ENCODE measurements around the gene CRHR1. TPM values are rescaled to one million over a fixed set of nuclear protein-coding genes. Genes with fewer than 3 reads are reported as not detected.

The CRHR1 gene
- total and polyA plus RNA-seq, 2 of the 4 experiments (the other 2 are of a cell fraction), result not detected

DNA sequence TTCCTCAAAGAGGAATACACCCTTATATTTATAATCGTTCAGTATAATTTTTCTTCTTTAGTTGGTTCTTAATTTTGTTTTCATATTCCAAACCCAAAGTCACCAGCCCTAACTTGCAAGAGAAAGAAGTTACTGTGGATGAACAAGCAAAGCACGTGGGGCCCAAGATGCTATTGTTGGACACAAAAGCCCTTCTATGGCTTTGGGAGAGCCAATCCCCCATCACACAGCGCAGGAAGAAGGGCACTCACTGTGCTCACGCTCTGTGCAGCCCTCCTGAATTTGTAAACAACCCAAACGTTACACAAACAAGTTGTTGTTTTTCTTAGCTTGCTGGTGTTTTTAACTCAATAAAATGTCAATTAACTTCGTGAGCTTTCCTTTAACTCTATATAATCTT is 83.1 kb downstream of the CRHR1 start:
- Histone ChIP-seq H3K4me2 (ENCODE audit: low read depth, low read length) (no peak overlapping the region), H3K9me1 (ENCODE audit: insufficient read depth, low read length) (no peaks in the 10 kb centered on the region), H3K4me1 (ENCODE audit: control insufficient read depth, insufficient read depth, low read length) (no peaks in the 10 kb centered on the region), H3K18ac (ENCODE audit: low read depth, low read length) (no peak overlapping the region), H4K5ac (ENCODE audit: low read depth, low read length) (no peak overlapping the region), H3K56ac (ENCODE audit: extremely low read depth, insufficient read depth, low read length) (no peak overlapping the region), H3K23ac (ENCODE audit: low read depth, low read length) (no peak overlapping the region), H2AFZ (replicated peaks; ENCODE audit: low read length, poor library complexity) (no peak overlapping the region), H2AK9ac (replicated peaks; ENCODE audit: low read depth, low read length, poor library complexity) (no peak overlapping the region), H2BK120ac (ENCODE audit: low read depth, low read length) (no peak overlapping the region), H3K4me3 (ENCODE audit: insufficient read depth, low read depth, low read length) (no peak overlapping the region), H2BK20ac (ENCODE audit: low read depth, low read length) (no peak overlapping the region), H2BK15ac (ENCODE audit: low read depth, low read length) (no peak overlapping the region), H4K91ac (ENCODE audit: insufficient read depth, low read depth, low read length) (no peak overlapping the region), H3K9me3 (ENCODE audit: control insufficient read depth, insufficient read depth, low read length) (no peaks in the 10 kb centered on the region), H4K20me1 (ENCODE audit: insufficient read depth, low read length) (no peaks in the 10 kb centered on the region), H3K9ac (ENCODE audit: low read depth, low read length) (no peak overlapping the region), H4K8ac (ENCODE audit: low read depth in 2 of 2, low read length in 2 of 2) (no peak overlapping the region), H3K14ac (replicated peaks; ENCODE audit: low read depth, low read length) (no peak overlapping the region), H3K4ac (ENCODE audit: low read depth, low read length) (no peak overlapping the region), H2AK5ac (ENCODE audit: low read depth, low read length) (no peak overlapping the region), H3K36me3 (ENCODE audit: control insufficient read depth, insufficient read depth, low read length) (no peaks in the 10 kb centered on the region), H3K27ac (ENCODE audit: insufficient read depth, low read length) (no peak overlapping the region), H2BK5ac (ENCODE audit: low read depth, low read length, poor library complexity, severe bottlenecking) (no peak overlapping the region), H3K79me1 (ENCODE audit: low read depth in 1 of 2, low read length in 2 of 2) (no peaks in the 10 kb centered on the region), H3K27me3 (ENCODE audit: control insufficient read depth, insufficient read depth, low read length) (peaks cover 14% of the 10 kb centered on the region)
- CTCF ChIA-PET, result no interaction called here
- WGBS, 2 experiments (ENCODE audit: extremely low coverage in 2 of 2, insufficient read length in 1 of 2), result no CpG with 5 or more reads among the region's 6 CpGs
- in situ Hi-C loops (cut with MboI; ENCODE audit: low sequenced_read_pairs) (no loop called here), intact Hi-C loops (cut with micrococcal nuclease) (no loop called here), dilution Hi-C loops (cut with HindIII; ENCODE audit: low sequenced_read_pairs, unreplicated experiment) (loop anchor here (25.0 kb wide), 1 partner anchor 230 kb away; no protein-coding TSS in a partner anchor)
- POLR2A ChIA-PET (ENCODE audit: unreplicated experiment), result no interaction called here
- no peak for DNase-seq
- TF ChIP-seq RCOR1 (IDR thresholded peaks at IDR 0.05; ENCODE audit: insufficient replicate concordance, low read length) (no peak), SMC3 (IDR thresholded peaks at IDR 0.05; ENCODE audit: low read depth, low read length) (no peak), NFE2L2 (IDR thresholded peaks at IDR 0.05; ENCODE audit: low read depth, low read length) (no peak), BHLHE40 (IDR thresholded peaks at IDR 0.05; ENCODE audit: low read depth, low read length) (no peak)
- no TSS peak for BruUV-seq (replicated peaks)
- no peak for ATAC-seq (ENCODE audit: low read depth)
